GM23338 (cell line): ENCODE measurements around the gene PELO. TPM values are rescaled to one million over a fixed set of nuclear protein-coding genes. Genes with fewer than 3 reads are reported as not detected.

Source experiments
- ATAC-seq: fragments of 200-7000 bp; cut with Tn5 transposase; 3 replicates; pipeline ENCODE4 v1.9.1; 2020
- DNase-seq: peaks from one replicate; pipeline ENCODE4 v3.0.0-alpha.2; 2015; ENCODE audit warnings: low spot score
- H2AFZ ChIP-seq: fragments of 200-600 bp; sonication (generic); 2 replicates; pipeline ENCODE4 v1.8.0; 2016; ENCODE audit warnings: antibody characterized with exemption, mild to moderate bottlenecking, moderate library complexity
- H3F3A ChIP-seq: fragments of 200-600 bp; sonication (generic); replicated peaks from 2 replicates; pipeline ENCODE4 v1.8.0; 2017; ENCODE audit warnings: antibody characterized with exemption, mixed run types, low read depth
- H3K27ac ChIP-seq: fragments of 200-600 bp; sonication (generic); 2 replicates; pipeline ENCODE4 v1.6.1; 2016; ENCODE audit warnings: low read depth
- H3K27me3 ChIP-seq: fragments of 200-600 bp; sonication (generic); 2 replicates; pipeline ENCODE4 v1.8.0; 2016; ENCODE audit warnings: mild to moderate bottlenecking, mixed run types, moderate library complexity; ENCODE audit not compliant: insufficient read depth
- H3K36me3 ChIP-seq: fragments of 200-600 bp; sonication (generic); 2 replicates; pipeline ENCODE4 v1.8.0; 2016; ENCODE audit warnings: mild to moderate bottlenecking; ENCODE audit not compliant: insufficient read depth
- H3K4me1 ChIP-seq: fragments of 200-600 bp; sonication (generic); 2 replicates; pipeline ENCODE4 v1.8.0; 2016; ENCODE audit warnings: mild to moderate bottlenecking, moderate library complexity; ENCODE audit not compliant: insufficient read depth
- H3K4me2 ChIP-seq: fragments of 200-600 bp; sonication (generic); 2 replicates; pipeline ENCODE4 v1.7.1; 2017; ENCODE audit warnings: mixed run types
- H3K4me3 ChIP-seq: fragments of 200-600 bp; sonication (generic); 2 replicates; pipeline ENCODE4 v1.6.1; 2016; ENCODE audit warnings: mixed run types
- H3K79me2 ChIP-seq: fragments of 200-600 bp; sonication (generic); replicated peaks from 2 replicates; pipeline ENCODE4 v1.8.0; 2017; ENCODE audit warnings: mild to moderate bottlenecking; ENCODE audit not compliant: insufficient read depth
- H3K9me2 ChIP-seq: fragments of 200-600 bp; sonication (generic); 2 replicates; pipeline ENCODE4 v1.8.0; 2017; ENCODE audit not compliant: insufficient read depth
- H4K20me1 ChIP-seq: fragments of 200-600 bp; sonication (generic); replicated peaks from 2 replicates; pipeline ENCODE4 v1.8.0; 2017; ENCODE audit warnings: mild to moderate bottlenecking; ENCODE audit not compliant: insufficient read depth
- H3K27ac Mint-ChIP-seq: 2 replicates; pipeline ENCODE4 v1.8.0; 2020; ENCODE audit warnings: inconsistent platforms, mild to moderate bottlenecking, moderate library complexity, mixed read lengths
- H3K27me3 Mint-ChIP-seq: 3 replicates; pipeline ENCODE4 v1.8.0; 2022; ENCODE audit warnings: low read depth, mild to moderate bottlenecking, moderate library complexity, mixed read lengths, inconsistent platforms; ENCODE audit not compliant: insufficient read depth, poor library complexity
- H3K36me3 Mint-ChIP-seq: 3 replicates; pipeline ENCODE4 v1.8.0; 2021; ENCODE audit warnings: low read depth, mild to moderate bottlenecking, inconsistent platforms, moderate library complexity, mixed read lengths
- H3K4me1 Mint-ChIP-seq: 3 replicates; pipeline ENCODE4 v1.8.0; 2020; ENCODE audit warnings: mild to moderate bottlenecking, inconsistent platforms, mixed read lengths
- H3K4me3 Mint-ChIP-seq: 3 replicates; pipeline ENCODE4 v1.8.0; 2021; ENCODE audit warnings: moderate library complexity, mild to moderate bottlenecking, inconsistent platforms, mixed read lengths
- H3K9me3 Mint-ChIP-seq: 3 replicates; pipeline ENCODE4 v1.8.0; 2020; ENCODE audit warnings: moderate library complexity, mild to moderate bottlenecking, inconsistent platforms, mixed read lengths
- CREB1 ChIP-seq: fragments of 250-450 bp; sonication (Bioruptor Pico); IDR thresholded peaks from 2 replicates; pipeline ENCODE4 v1.5.0; 2020; ENCODE audit warnings: low read depth, mild to moderate bottlenecking, moderate library complexity
- EZH2phosphoT487 ChIP-seq: fragments of 200-600 bp; sonication (generic); IDR thresholded peaks from one replicate; pipeline ENCODE4 v1.8.1; 2018; ENCODE audit warnings: antibody characterized with exemption; ENCODE audit not compliant: unreplicated experiment
- JUNB ChIP-seq: IDR thresholded peaks from one replicate; pipeline ENCODE4 v1.6.1; 2016; ENCODE audit warnings: antibody characterized with exemption; ENCODE audit not compliant: unreplicated experiment
- NANOG ChIP-seq: IDR thresholded peaks from 2 replicates; pipeline ENCODE4 v1.6.1; 2016; ENCODE audit warnings: antibody characterized with exemption, borderline replicate concordance
- POLR2AphosphoS5 ChIP-seq: IDR thresholded peaks from 2 replicates; pipeline ENCODE4 v1.6.1; 2016; ENCODE audit warnings: antibody characterized with exemption, low read depth
- REST ChIP-seq: IDR thresholded peaks from one replicate; pipeline ENCODE4 v1.6.1; 2018; ENCODE audit warnings: antibody characterized with exemption; ENCODE audit not compliant: unreplicated experiment
- STAT1 ChIP-seq: IDR thresholded peaks from one replicate; pipeline ENCODE4 v1.6.1; 2016; ENCODE audit warnings: antibody characterized with exemption; ENCODE audit not compliant: unreplicated experiment
- ZNF331 ChIP-seq: fragments of 250-450 bp; sonication (Bioruptor Pico); IDR thresholded peaks from 2 replicates; pipeline ENCODE4 v1.5.0; 2020; ENCODE audit warnings: low read depth, mild to moderate bottlenecking, moderate library complexity
- ZNF462 ChIP-seq: fragments of 250-450 bp; sonication (Bioruptor Pico); IDR thresholded peaks from 2 replicates; pipeline ENCODE4 v1.5.0; 2020; ENCODE audit warnings: mild to moderate bottlenecking, moderate library complexity
- polyA plus RNA-seq: library from polyadenylated mRNA; unstranded; fragments of >200 nt; fragmentation: Nextera tagmentation; extraction: Ambion mirVana; gene quantifications from 2 replicates; pipeline ENCODE4 v1.2.1, GENCODE V29; 2016
- total RNA-seq: library from RNA; depleted of rRNA; stranded (reverse); fragments of >200 nt; shearing (Covaris generic); gene quantifications from 2 replicates; pipeline ENCODE4 v1.2.3, GENCODE V29; 2014

PELO gene
- total and polyA plus RNA-seq, 2 experiments from 2014 or later, result 13.6 to 15.6 TPM

- no peaks in the 10 kb centered on the region for H4K20me1 ChIP-seq
- TF ChIP-seq CREB1 (CRISPR knock-in tag) (no peak), ZNF331 (CRISPR knock-in tag) (no peak), REST (no peak), EZH2phosphoT487 (no peak), ZNF462 (CRISPR knock-in tag) (no peak), STAT1 (no peak), JUNB (no peak), POLR2AphosphoS5 (no peak), NANOG (no peak)
- peaks cover 12% of the 10 kb centered on the region; the same call in 2 of the 3 replicates for H3K9me3 Mint-ChIP-seq
- no peak overlapping the region for H3K27ac ChIP-seq
- no peaks in the 10 kb centered on the region for H3K36me3 ChIP-seq
- no peak for DNase-seq
- no peaks in the 10 kb centered on the region for H3K79me2 ChIP-seq
- H3K4me3 Mint-ChIP-seq, result no peak overlapping the region
- no peak overlapping the region for H3K4me2 ChIP-seq
- no peaks in the 10 kb centered on the region for H3K9me2 ChIP-seq
- no peaks in the 10 kb centered on the region for H3F3A ChIP-seq
- peaks cover 2% of the 10 kb centered on the region for H3K27me3 Mint-ChIP-seq
- no peaks in the 10 kb centered on the region for H3K4me1 Mint-ChIP-seq
- no peaks in the 10 kb centered on the region for H3K4me1 ChIP-seq
- ATAC-seq, result no peak
- no peak overlapping the region for H3K27ac Mint-ChIP-seq
- H3K4me3 ChIP-seq, result no peak overlapping the region
- no peak overlapping the region for H2AFZ ChIP-seq
- no peaks in the 10 kb centered on the region for H3K27me3 ChIP-seq
- H3K36me3 Mint-ChIP-seq, result no peaks in the 10 kb centered on the region
Measured at GRCh38 chr5:52824827-52825226, 37.1 kb downstream of the PELO start.
